DMS53 (cell line): ENCODE measurements around the gene SERTAD2.

ENCODE experiments used
- DNase-seq: peaks from one replicate; lab custom pipeline; 2025; lab: John Stamatoyannopoulos, UW

The SERTAD2 gene

DNA sequence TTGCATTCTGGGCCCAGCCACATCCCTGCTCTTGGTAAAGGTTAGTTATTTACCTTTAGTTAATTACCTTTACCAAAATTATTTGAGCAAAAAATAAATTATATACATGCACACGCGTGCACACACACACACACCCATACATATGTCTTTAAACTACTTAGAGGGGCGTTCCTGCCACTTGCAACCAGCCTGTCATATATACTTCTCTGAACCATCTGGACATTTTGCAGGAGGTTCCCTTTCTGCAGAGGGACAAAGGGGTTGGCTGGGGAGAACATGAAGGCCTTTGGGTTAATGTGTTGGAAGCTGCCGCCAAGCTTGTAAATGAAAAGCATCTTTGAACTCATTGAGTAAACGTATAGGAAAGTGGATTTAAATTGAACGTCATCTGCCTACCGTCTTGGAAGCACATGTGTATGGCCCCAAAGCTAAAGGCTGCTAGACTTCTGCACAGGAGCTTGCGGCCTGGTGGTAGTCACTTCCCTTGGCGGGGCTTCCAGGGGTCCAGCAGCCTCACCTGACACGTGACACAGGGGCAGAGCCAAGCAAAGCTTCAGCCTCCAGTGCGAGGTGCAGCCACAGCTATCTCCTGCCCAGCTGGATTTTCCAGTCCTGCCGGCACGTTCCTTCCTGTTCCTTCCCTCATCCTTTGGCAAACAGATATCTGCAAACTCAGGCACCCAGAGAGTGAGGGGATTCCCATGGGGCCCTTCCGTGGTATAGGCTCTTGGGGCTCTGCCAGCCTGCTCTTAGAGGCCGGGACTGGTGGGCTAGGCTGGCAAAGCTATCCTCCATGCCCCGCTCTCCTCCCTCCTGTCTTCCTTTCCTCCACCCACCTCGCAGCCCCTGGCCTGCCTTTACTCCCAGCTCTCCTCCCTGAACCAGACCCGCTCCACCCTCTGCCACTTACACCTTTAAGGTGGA lies 46.1 kb downstream of the SERTAD2 start:
- peak; percentile 90 for DNase-seq

DNA sequence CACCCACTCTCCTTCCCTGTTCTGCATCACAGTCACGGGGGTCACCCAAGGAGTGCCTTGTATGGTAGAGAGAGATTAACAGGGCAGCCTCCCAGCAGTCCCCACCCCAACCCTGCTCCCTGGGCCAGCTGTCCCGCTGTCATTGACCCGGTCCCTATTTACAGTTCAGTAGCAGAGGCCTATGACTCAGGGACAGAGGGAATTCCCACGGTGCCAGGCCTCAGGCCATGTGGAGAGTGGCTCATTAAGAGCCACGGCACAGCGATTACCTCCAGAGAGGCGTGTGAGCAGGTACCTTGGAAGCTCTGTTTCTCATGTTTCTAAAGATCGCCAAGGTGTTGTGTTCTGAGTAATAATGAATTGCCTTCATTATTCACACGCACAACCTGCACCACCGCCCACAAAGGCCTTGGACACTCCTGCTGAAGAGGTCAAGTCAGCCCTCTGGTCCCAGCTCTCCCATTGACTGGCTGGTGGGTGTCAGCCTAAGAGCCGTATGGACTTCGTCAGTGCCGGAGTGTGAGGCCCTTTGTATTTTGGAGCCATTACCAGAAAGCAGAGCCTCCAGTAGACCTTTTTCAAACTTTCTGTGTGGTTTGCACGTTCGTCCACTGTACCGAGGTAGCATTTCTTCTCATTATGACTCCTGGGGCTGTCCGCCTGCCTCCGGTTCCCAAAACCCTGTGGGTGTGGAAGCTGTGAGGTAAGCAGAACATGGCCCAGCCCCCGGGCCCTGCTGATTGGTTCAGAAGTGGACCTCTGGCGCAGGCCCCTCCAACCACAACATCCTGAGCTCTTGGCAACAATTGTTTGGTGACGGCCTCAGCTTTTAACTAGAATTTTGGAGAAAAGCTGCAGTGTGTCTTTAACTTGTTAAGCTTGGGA lies 47.0 kb downstream of the SERTAD2 start:
- DNase-seq: peak; percentile 91

GRCh38 chr2:64605991-64606478 lies 47.7 kb downstream of the SERTAD2 start:
- DNase-seq: no peak

- DNase-seq: no peak
Measured at GRCh38 chr2:64605026-64605471, 48.7 kb downstream of the SERTAD2 start.

DNA sequence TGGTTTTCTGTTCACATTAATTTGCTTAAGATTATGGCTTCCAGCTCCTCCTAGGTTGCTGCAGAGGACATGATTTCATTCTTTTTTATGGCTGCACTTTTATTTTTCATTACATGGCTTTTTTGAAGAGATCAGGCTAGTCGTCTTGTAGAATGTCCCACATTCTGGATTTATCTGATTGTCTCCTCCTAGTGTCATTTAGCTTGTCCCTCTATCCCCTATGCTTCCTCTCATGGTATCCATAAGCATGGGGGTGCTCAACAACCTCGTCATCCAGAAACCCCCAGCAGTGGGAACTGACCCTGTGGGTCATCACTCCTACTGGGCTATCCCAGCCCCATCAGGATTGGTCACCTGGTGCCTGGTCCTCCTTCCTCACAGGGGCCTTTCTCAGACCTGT lies 49.6 kb downstream of the SERTAD2 start:
- DNase-seq: no peak

DNA sequence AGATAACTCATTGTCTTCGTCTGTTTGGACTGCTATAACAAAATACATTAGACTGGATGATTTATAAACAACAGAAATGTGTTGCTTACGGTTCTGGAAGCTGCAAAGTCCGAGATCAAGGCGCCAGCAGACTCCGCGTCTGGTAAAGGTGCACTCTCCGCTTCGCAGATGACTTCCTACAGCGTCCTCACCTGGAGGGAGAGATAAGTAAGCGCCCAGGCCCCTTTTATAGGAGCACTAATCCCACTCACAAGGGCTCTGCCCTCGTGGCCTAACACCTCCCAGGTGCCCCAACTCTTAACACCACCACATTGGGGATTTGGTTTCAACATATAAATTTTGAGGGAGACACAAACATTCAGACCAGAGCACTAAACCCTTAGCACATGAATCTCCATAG lies 51.3 kb downstream of the SERTAD2 start:
- no peak for DNase-seq

DNA sequence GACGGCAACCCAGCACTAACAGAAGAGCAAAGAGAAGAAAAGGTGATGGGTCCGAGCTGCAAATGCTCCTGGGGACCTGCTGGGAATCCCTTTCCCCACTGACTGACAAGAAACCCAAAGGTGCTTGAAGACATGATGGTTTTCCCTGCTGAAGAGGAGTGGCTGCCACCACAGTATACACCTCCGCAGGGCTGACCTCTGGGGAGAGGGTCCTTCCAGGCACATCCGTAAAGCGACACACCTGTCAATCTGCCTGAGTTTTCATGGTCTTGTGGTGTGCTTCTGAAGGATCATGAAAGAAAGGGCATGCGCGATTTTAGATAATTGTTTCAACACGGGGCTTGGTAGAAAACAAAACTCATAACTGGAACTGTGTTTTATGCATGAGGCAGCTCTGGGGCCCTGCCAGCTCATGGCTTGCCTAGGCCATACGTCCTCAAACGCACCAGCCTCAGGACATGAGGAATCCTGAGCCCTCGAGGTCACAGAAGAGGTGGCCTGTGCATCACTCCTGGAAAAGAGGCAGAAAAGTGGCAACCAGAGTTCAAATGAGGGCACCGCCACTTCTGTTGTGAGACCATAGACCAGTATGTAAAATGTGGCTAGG lies 51.8 kb downstream of the SERTAD2 start:
- no peak for DNase-seq

DNA sequence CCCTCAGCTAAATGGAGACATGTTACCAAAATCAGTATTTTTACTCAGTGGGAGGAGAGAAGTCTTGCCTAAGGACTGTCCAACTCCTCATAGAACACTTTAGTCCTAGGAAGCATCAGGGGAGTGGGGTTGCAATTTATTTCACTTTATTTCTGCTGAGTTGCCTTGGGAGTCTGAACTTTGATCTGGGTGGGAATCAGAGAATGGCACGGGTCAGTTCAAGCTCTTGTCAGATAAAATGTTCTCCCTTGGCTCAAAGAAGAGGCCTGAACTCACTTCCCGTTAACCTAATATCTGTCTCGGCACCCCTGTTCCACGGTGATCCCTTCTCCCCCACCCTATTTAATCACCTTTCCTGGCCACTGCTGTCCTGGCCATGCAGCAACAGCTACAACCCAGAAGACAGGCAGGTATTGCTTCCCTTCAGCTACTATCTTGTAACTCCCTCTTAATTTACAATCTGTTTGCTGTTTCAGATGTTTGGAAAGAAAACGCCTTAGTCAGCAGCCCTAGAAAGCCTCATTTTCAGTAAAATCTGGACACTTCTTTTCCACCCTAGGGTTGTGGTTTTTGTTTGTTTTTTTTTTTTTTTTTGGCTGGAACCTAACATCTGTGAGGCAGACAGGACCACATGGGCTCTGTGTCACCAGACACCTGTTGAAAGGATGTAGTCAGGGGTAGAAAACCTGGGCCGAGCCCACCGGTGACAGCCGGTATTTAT lies 52.5 kb downstream of the SERTAD2 start:
- DNase-seq: no peak

DNA sequence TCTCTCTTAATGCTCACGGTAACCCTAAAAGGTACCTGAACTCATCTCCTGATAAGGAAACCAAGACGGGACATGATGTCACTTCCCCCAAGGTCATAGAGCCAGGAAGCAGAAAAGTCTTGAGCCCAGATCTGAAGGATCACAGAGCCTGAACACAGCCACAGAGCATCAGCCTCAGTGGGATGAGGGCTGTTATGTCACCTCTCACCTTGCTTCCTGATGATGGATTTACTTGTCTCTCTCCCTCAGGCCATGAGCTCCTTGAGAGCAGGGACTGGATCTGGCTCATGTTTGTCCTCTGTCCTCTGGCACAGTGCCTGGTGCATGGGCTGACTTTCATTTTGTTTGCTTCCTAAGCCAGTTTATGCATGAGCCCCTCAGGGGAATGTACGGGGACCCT lies 54.2 kb downstream of the SERTAD2 start:
- peak; percentile 24 for DNase-seq

GRCh38 chr2:64598226-64598625 lies 55.5 kb downstream of the SERTAD2 start:
- no peak for DNase-seq

DNA sequence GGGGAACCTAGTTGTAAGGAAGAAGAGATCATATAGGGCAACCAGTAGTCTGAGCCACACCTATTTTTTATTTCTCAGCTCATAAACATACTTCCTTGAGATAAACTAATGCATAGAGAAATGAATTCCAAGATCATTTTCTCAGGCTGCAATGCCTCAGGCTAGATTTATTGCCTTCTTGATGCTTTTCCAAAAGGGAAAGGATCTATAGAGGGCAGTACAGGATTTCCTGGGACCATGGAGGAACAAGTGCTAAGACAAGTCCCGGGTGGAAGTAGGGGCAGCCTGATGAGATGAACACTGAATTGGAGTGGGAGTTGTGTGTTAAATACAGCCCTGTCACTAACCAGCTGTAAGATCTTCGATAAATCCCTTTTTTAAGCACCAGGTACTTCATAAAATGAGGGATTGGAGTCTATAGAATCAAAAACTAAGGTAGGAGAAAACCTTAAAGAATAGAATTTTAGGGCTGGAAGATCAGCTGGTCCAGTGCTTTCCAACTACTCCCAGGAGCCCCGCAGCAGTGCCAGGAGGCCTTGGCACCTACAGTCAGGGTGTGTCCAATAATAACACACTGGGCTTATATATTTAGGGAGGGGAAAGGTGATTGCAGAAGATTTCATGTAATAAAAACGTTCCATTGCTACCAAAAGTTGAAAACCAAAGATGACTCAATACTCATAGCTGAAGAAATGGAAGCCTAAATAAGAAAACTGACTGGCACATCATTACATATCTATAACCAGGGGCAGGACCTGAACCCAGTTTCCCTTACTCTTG lies 58.1 kb downstream of the SERTAD2 start:
- peak; percentile 57 for DNase-seq

DNA sequence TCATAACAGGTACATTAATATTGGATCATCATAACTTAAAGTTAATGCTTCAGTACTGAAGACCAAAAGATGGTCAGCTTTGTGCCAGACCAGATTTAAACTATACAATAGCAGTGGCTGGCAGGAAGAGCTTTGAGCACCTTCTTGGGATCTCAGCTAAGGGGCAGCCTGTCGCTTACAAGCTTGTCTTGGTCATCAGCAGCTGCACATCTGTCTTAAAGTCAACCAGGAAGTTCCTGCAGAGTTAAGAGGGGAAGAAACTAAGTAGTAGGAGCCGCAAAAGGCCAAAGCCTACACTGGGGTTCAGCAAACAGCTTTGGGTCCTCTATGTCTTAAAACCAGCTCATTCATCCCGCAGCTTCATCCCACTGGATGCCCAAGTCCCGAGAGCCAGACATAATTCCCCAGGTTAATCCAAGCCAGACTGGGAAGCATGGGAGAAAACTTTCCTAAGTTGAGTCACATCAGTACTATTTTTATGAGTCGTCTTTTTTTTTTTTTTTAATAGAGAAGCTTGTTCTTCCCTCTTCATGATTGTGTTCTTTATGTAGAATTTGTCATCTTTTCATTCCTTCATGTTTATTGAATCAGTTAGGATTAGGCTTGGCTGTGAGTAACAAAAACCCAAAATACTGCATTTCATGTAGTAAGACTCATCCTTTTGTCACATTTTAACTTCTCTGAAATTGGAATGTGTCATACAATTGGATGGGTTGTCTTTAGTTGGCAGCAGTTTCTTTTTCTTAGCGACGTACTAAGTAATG lies 59.3 kb downstream of the SERTAD2 start:
- DNase-seq: no peak

DNA sequence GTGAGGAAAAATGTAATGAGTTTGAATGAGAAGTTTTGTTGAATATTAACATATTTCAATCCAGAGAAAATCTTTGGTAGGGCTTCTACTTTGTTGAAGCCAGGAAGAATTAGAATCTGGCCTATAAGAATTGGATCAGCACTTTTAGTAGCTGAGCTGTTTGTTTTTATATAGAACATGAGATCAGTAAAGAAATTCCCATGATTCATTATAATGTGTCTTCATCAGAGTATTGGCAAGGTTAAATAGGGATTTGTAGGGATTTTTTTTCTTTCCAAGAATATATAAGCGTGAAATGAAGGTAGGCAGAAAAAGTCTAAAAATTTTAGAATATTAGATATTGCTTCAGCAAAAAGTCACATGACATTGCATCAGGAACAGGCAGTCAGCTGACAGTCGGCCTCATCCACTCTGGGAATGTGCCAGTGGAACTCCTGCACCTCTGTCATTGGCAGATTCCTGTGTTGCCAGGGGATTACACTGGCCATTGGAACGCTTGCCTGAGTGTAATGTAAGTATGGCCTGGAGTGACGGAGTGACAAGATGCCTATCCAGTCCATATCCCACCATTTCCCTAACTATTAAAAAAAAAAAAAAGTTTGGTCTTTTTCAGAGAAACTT lies 60.6 kb downstream of the SERTAD2 start:
- DNase-seq: no peak

- DNase-seq: no peak
Measured at GRCh38 chr2:64591188-64591587, 62.5 kb downstream of the SERTAD2 start.

GRCh38 chr2:64587561-64587960 lies 66.2 kb downstream of the SERTAD2 start:
- DNase-seq: no peak

DNA sequence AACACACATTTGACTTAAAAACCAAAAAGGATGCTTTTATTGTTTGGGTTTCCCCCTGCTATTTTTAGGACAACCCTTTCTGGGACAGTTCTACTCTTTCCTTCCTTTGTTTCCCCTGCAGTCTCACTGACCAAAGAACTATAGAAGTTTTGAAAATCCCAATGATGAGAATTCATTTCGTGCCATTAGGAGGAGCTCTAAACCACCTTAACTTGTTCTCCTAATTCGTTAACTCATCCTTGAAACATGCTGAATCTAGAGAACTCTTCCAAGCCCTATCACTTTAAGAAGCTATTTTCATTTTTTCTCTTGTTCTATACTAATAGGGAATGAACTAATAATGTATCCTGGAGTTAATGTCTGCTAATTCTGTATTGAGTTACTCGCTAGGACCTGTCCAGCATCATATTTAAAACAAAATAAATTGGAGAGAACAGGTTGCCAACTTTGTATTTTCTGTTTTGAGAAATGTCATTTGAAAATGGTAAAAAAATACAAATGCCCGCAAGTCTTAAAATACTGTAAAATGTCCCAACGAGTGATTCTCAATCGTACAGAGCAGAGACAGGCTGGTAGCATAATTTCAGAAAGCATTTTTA lies 66.7 kb downstream of the SERTAD2 start:
- DNase-seq: peak; percentile 59

DNA sequence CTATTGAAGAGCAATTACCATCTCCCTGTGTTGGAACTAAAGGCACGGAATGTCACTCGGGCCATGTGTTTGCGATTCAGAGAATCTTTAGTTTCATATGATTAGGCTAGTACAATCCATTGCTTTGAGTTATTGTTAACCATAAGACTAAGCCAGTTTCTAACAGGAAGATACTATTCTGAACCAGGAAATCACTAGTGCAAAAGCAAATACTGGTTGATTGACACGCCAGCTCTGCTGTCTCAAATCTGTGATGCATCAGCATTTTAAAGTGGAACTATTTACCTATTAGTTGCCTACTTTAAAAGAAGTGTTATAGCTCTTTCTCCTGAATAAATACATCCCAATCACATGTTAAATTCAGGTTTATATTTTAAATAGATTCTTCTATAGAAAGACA lies 67.7 kb downstream of the SERTAD2 start:
- peak; percentile 54 for DNase-seq

GRCh38 chr2:64582774-64583340 lies 70.9 kb downstream of the SERTAD2 start:
- no peak for DNase-seq
